DOHH2 (cell line): ENCODE results near the gene KLK5.

Source experiments
- H3F3A ChIP-seq: fragments of 200-600 bp; sonication (generic), shearing (Covaris generic); 2 replicates; pipeline ENCODE4 v1.6.0; 2016; ENCODE audit warnings: antibody characterized with exemption, mild to moderate bottlenecking; ENCODE audit not compliant: control insufficient read depth, insufficient read depth
- H3K27ac ChIP-seq: fragments of 200-600 bp; sonication (generic); 2 replicates; pipeline ENCODE4 v1.5.1; 2014; ENCODE audit warnings: low read depth, mild to moderate bottlenecking, low read length, moderate library complexity
- H3K27me3 ChIP-seq: fragments of 200-600 bp; sonication (generic); 2 replicates; pipeline ENCODE4 v1.6.1; 2014; ENCODE audit warnings: mild to moderate bottlenecking, low read length, mixed read lengths; ENCODE audit not compliant: control insufficient read depth
- H3K36me3 ChIP-seq: fragments of 200-600 bp; sonication (generic); 2 replicates; pipeline ENCODE4 v1.6.1; 2014; ENCODE audit warnings: mild to moderate bottlenecking, low read length, moderate library complexity, mixed read lengths; ENCODE audit not compliant: control insufficient read depth
- H3K4me1 ChIP-seq: fragments of 200-600 bp; sonication (generic); 2 replicates; pipeline ENCODE4 v1.6.1; 2014; ENCODE audit warnings: mild to moderate bottlenecking, low read length, mixed read lengths; ENCODE audit not compliant: control insufficient read depth
- H3K4me2 ChIP-seq: fragments of 200-600 bp; sonication (generic); 2 replicates; pipeline ENCODE4 v1.6.0; 2014; ENCODE audit warnings: mild to moderate bottlenecking, low read length, moderate library complexity
- H3K4me3 ChIP-seq: fragments of 200-600 bp; sonication (generic); 2 replicates; pipeline ENCODE4 v1.5.1; 2014; ENCODE audit warnings: mild to moderate bottlenecking, low read length, mixed read lengths
- H3K79me2 ChIP-seq: fragments of 200-600 bp; sonication (generic); 2 replicates; pipeline ENCODE4 v1.6.1; 2014; ENCODE audit warnings: mild to moderate bottlenecking, low read length, mixed read lengths; ENCODE audit not compliant: control insufficient read depth
- H3K9me2 ChIP-seq: fragments of 200-600 bp; sonication (generic); replicated peaks from 2 replicates; pipeline ENCODE4 v1.6.1; 2014; ENCODE audit warnings: mild to moderate bottlenecking, low read length, mixed read lengths; ENCODE audit not compliant: control insufficient read depth
- H3K9me3 ChIP-seq: fragments of 200-600 bp; sonication (generic); 2 replicates; pipeline ENCODE4 v1.6.1; 2014; ENCODE audit warnings: antibody characterized with exemption, low read length, mixed read lengths; ENCODE audit not compliant: control insufficient read depth, insufficient read depth
- H4K20me1 ChIP-seq: fragments of 200-600 bp; sonication (generic); 2 replicates; pipeline ENCODE4 v1.6.0; 2014; ENCODE audit warnings: low read depth, mild to moderate bottlenecking, antibody characterized with exemption, low read length, moderate library complexity; ENCODE audit not compliant: control insufficient read depth, insufficient read depth
- CTCF ChIP-seq: fragments of 200-600 bp; sonication (generic); IDR thresholded peaks from one replicate; pipeline ENCODE4 v1.5.1; 2014; ENCODE audit warnings: antibody characterized with exemption, mild to moderate bottlenecking, low read depth, low read length; ENCODE audit not compliant: poor library complexity, severe bottlenecking
- EZH2phosphoT487 ChIP-seq: fragments of 200-600 bp; sonication (generic); IDR thresholded peaks from 2 replicates; pipeline ENCODE4 v1.6.1; 2017; ENCODE audit warnings: borderline replicate concordance, mild to moderate bottlenecking, antibody characterized with exemption, low read length, moderate library complexity, mixed read lengths

Gene KLK5

GRCh38 chr19:50982186-50982585 is 29.3 kb upstream of the KLK5 start:
- Histone ChIP-seq H3K9me2 (no peaks in the 10 kb centered on the region), H4K20me1 (no peaks in the 10 kb centered on the region), H3K79me2 (no peaks in the 10 kb centered on the region), H3K4me1 (no peaks in the 10 kb centered on the region), H3K27me3 (peaks cover 6% of the 10 kb centered on the region), H3F3A (no peaks in the 10 kb centered on the region), H3K36me3 (no peaks in the 10 kb centered on the region), H3K4me3 (no peak overlapping the region), H3K4me2 (no peak overlapping the region), H3K27ac (no peak overlapping the region), H3K9me3 (no peaks in the 10 kb centered on the region)
- TF ChIP-seq EZH2phosphoT487, result no peak
- no peak for TF ChIP-seq CTCF

- Histone ChIP-seq H3K36me3 (no peaks in the 10 kb centered on the region), H3K9me2 (no peaks in the 10 kb centered on the region), H3F3A (no peaks in the 10 kb centered on the region), H4K20me1 (no peaks in the 10 kb centered on the region), H3K27me3 (peaks cover 4% of the 10 kb centered on the region; the same call in 1 of the 2 replicates), H3K4me2 (no peak overlapping the region), H3K4me1 (no peaks in the 10 kb centered on the region), H3K79me2 (no peaks in the 10 kb centered on the region), H3K4me3 (no peak overlapping the region), H3K9me3 (no peaks in the 10 kb centered on the region), H3K27ac (no peak overlapping the region)
- TF ChIP-seq EZH2phosphoT487 (no peak), CTCF (no peak)
Observed at GRCh38 chr19:50981587-50982146, 28.8 kb upstream of the KLK5 start.

DNA sequence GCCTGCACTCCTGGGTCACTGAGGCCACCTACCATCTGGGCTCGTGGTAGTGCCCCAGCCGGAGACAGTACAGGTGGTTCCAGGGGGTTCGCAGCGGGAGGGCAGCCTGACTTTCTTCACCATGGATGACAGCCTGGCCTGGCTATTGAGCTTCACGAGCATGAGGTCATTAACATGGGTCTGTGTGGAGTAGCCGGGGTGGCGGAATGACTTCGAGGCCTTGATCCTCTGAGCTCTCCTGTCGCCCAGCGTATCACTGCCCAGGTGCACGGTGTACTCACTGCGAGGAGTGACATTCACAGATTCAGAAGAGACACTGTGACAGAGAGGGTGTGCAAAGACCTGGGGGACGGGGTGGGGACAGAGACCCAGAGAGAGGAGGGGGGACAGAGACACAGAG is 27.4 kb upstream of the KLK5 start:
- H3K27me3 ChIP-seq, result no peaks in the 10 kb centered on the region

DNA sequence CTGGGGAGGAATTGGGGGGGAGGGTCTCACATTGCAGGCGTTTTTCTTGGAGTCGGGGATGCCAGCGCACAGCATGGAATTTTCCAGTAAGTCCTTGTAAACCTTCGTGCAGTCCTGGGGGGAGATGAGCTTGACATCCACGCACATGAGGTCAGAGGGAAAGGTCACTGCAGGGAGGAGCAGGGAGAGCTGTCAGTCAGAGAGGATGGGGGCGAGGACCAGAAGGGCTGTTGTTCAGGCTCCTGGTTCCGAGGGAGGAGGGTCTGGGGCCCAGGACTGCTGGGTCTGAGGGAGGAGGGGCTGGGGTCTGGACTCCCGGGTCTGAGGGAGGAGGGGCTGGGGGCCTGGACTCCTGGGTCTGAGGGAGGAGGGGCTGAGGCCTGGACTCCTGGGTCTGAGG is 26.9 kb upstream of the KLK5 start:
- TF ChIP-seq EZH2phosphoT487, result no peak
- TF ChIP-seq CTCF, result no peak
- no peak overlapping the region for H3K4me2 ChIP-seq
- no peak overlapping the region for H3K27ac ChIP-seq
- H3K36me3 ChIP-seq, result no peaks in the 10 kb centered on the region
- no peaks in the 10 kb centered on the region for H3K9me3 ChIP-seq
- no peaks in the 10 kb centered on the region for H3K79me2 ChIP-seq
- no peaks in the 10 kb centered on the region for H3F3A ChIP-seq
- no peak overlapping the region for H3K4me3 ChIP-seq
- no peaks in the 10 kb centered on the region for H3K27me3 ChIP-seq
- H4K20me1 ChIP-seq, result no peaks in the 10 kb centered on the region
- no peaks in the 10 kb centered on the region for H3K9me2 ChIP-seq
- no peaks in the 10 kb centered on the region for H3K4me1 ChIP-seq

More for the DNA sequence above, 27.4 kb upstream of the KLK5 start:
- H3K9me2 ChIP-seq, result no peaks in the 10 kb centered on the region
- no peaks in the 10 kb centered on the region for H3K36me3 ChIP-seq
- no peaks in the 10 kb centered on the region for H3F3A ChIP-seq
- H3K79me2 ChIP-seq, result no peaks in the 10 kb centered on the region
- no peaks in the 10 kb centered on the region for H3K4me1 ChIP-seq
- H3K4me3 ChIP-seq, result no peak overlapping the region
- no peak overlapping the region for H3K4me2 ChIP-seq
- no peak for TF ChIP-seq EZH2phosphoT487
- no peak overlapping the region for H3K27ac ChIP-seq
- no peaks in the 10 kb centered on the region for H3K9me3 ChIP-seq
- H4K20me1 ChIP-seq, result no peaks in the 10 kb centered on the region
